SK-N-SH (cell line): Measurements from ENCODE around the gene MAP4.

Source experiments
- EP300 ChIP-seq, 2 experiments: IDR thresholded peaks; 2 replicates each; pipeline versions ENCODE4 v1.4.0 to v1.6.1; 2012; ENCODE audit warnings: borderline replicate concordance in 1 of 2, low read depth in 1 of 2, low read length in 1 of 2
- FOXJ3 ChIP-seq: sonication (generic); formaldehyde crosslinking; IDR thresholded peaks from 2 replicates; pipeline ENCODE4 v1.5.1; 2020; ENCODE audit warnings: mild to moderate bottlenecking, missing genetic modification reagents
- GABPA ChIP-seq: IDR thresholded peaks from 2 replicates; pipeline ENCODE4 v1.4.0; 2012; ENCODE audit warnings: low read depth, mild to moderate bottlenecking
- GATA2 ChIP-seq: sonication (generic); formaldehyde crosslinking; IDR thresholded peaks from 2 replicates; pipeline ENCODE4 v1.5.0; 2020; ENCODE audit warnings: mild to moderate bottlenecking, missing genetic modification reagents
- NFIC ChIP-seq: IDR thresholded peaks from 2 replicates; pipeline ENCODE4 v1.4.0; 2012; ENCODE audit warnings: borderline replicate concordance
- YY1 ChIP-seq: IDR thresholded peaks from 2 replicates; pipeline ENCODE4 v1.4.0; 2012; ENCODE audit warnings: low read depth, mild to moderate bottlenecking

GRCh38 chr3:48064292-48064829 is 48.1 kb upstream of the MAP4 start:
- TF ChIP-seq NFIC = no peak
- no peak for TF ChIP-seq GABPA
- no peak for TF ChIP-seq EP300 (IDR thresholded peaks at IDR 0.05; ENCODE audit: borderline replicate concordance in 1 of 2, low read depth in 1 of 2, low read length in 1 of 2)
- TF ChIP-seq GATA2 (CRISPR knock-in tag) = no peak
- no peak for TF ChIP-seq YY1
- no peak for TF ChIP-seq FOXJ3 (CRISPR knock-in tag)
